Liver (tissue), 9 donors: Measurements from ENCODE around the gene PANK1. TPM values are rescaled to one million over a fixed set of nuclear protein-coding genes. Genes with fewer than 3 reads are reported as not detected.

Source experiments
- DNase-seq: peaks from one replicate; pipeline ENCODE4 v3.0.0-alpha.2; 2017; ENCODE audit warnings: low spot score
- H3K27ac ChIP-seq, 2 donors: one replicate each; pipeline ENCODE4 v1.7.0; 2013; ENCODE audit warnings: inconsistent platforms in 2 of 2, low read length in 2 of 2, control low read depth in 1 of 2, low read depth in 1 of 2, mild to moderate bottlenecking in 1 of 2
- H3K27me3 ChIP-seq, 4 donors: one replicate each; pipeline versions ENCODE4 v1.6.1 to v1.7.0; 2013; ENCODE audit warnings: low read length in 3 of 4, inconsistent platforms in 1 of 4, mild to moderate bottlenecking in 1 of 4, moderate library complexity in 1 of 4; ENCODE audit not compliant: control insufficient read depth in 4 of 4, insufficient read depth in 4 of 4
- H3K36me3 ChIP-seq, 4 donors: one replicate each; pipeline versions ENCODE4 v1.6.1 to v1.7.0; 2013; ENCODE audit warnings: low read length in 3 of 4, mild to moderate bottlenecking in 3 of 4, low read depth in 1 of 4, moderate library complexity in 1 of 4; ENCODE audit not compliant: control insufficient read depth in 4 of 4, insufficient read depth in 3 of 4
- H3K4me1 ChIP-seq, 4 donors: one replicate each; pipeline versions ENCODE4 v1.6.1 to v1.7.0; 2013; ENCODE audit warnings: low read length in 3 of 4, mild to moderate bottlenecking in 3 of 4, moderate library complexity in 1 of 4; ENCODE audit not compliant: control insufficient read depth in 4 of 4, insufficient read depth in 4 of 4
- H3K4me3 ChIP-seq, 3 donors: one replicate each; pipeline versions ENCODE4 v1.6.1 to v1.7.0; 2013; ENCODE audit warnings: low read length in 3 of 3, control low read depth in 1 of 3, low read depth in 1 of 3, mild to moderate bottlenecking in 1 of 3
- H3K9ac ChIP-seq, 2 donors: one replicate each; pipeline ENCODE4 v1.7.0; 2013; ENCODE audit warnings: low read length in 2 of 2, mild to moderate bottlenecking in 2 of 2, moderate library complexity in 2 of 2, control low read depth in 1 of 2, low read depth in 1 of 2
- H3K9me3 ChIP-seq, 4 donors: one replicate each; pipeline versions ENCODE4 v1.6.1 to v1.7.0; 2013; ENCODE audit warnings: low read length in 3 of 4; ENCODE audit not compliant: control insufficient read depth in 4 of 4
- ATF3 ChIP-seq: IDR thresholded peaks from 2 replicates; pipeline ENCODE4 v1.6.1; 2016; ENCODE audit warnings: antibody characterized with exemption
- CTCF ChIP-seq: fragments of 150-350 bp; IDR thresholded peaks from 2 replicates; pipeline ENCODE4 v1.5.1; 2017; ENCODE audit warnings: improper control_type of control experiment, low read depth, low read length; ENCODE audit not compliant: missing input control
- EGR1 ChIP-seq, 2 donors: IDR thresholded peaks; 2 replicates each; pipeline ENCODE4 v1.6.1; 2016 to 2018; ENCODE audit warnings: antibody characterized with exemption in 2 of 2, low read depth in 2 of 2
- FOXA1 ChIP-seq: IDR thresholded peaks from 2 replicates; pipeline ENCODE4 v1.6.1; 2016; ENCODE audit warnings: antibody characterized with exemption
- FOXA2 ChIP-seq: IDR thresholded peaks from 2 replicates; pipeline ENCODE4 v1.6.1; 2016; ENCODE audit warnings: antibody characterized with exemption
- GABPA ChIP-seq, 2 donors: IDR thresholded peaks in 1 of 2; conservative IDR thresholded peaks in 1 of 2; 2 replicates each; pipeline ENCODE4 v1.6.1; 2016; ENCODE audit warnings: antibody characterized with exemption in 2 of 2, mild to moderate bottlenecking in 1 of 2, moderate library complexity in 1 of 2
- HNF4A ChIP-seq, 2 donors: conservative IDR thresholded peaks; 2 replicates each; pipeline ENCODE4 v1.6.1; 2016; ENCODE audit warnings: antibody characterized with exemption in 2 of 2, mild to moderate bottlenecking in 2 of 2
- HNF4G ChIP-seq: IDR thresholded peaks from 2 replicates; pipeline ENCODE4 v1.6.1; 2016; ENCODE audit warnings: antibody characterized with exemption
- JUND ChIP-seq, 2 donors: IDR thresholded peaks; 2 replicates each; pipeline ENCODE4 v1.6.1; 2016; ENCODE audit warnings: antibody characterized with exemption in 2 of 2
- MAX ChIP-seq: IDR thresholded peaks from 2 replicates; pipeline ENCODE4 v1.6.1; 2016; ENCODE audit warnings: antibody characterized with exemption
- NR2F2 ChIP-seq: IDR thresholded peaks from 2 replicates; pipeline ENCODE4 v1.6.1; 2016; ENCODE audit warnings: antibody characterized with exemption
- RAD21 ChIP-seq, 2 donors: IDR thresholded peaks; 2 replicates each; pipeline ENCODE4 v1.6.1; 2016; ENCODE audit warnings: antibody characterized with exemption in 2 of 2, mild to moderate bottlenecking in 2 of 2
- REST ChIP-seq: IDR thresholded peaks from 2 replicates; pipeline ENCODE4 v1.6.1; 2016; ENCODE audit warnings: antibody characterized with exemption, mild to moderate bottlenecking
- RXRA ChIP-seq, 2 donors: IDR thresholded peaks; 2 replicates each; pipeline ENCODE4 v1.6.1; 2017 to 2018; ENCODE audit warnings: antibody characterized with exemption in 2 of 2, mild to moderate bottlenecking in 1 of 2
- SP1 ChIP-seq: IDR thresholded peaks from 2 replicates; pipeline ENCODE4 v1.6.1; 2018; ENCODE audit warnings: antibody characterized with exemption, mild to moderate bottlenecking
- TAF1 ChIP-seq: conservative IDR thresholded peaks from 2 replicates; pipeline ENCODE4 v1.6.1; 2016; ENCODE audit warnings: antibody characterized with exemption, mild to moderate bottlenecking
- YY1 ChIP-seq: IDR thresholded peaks from 2 replicates; pipeline ENCODE4 v1.6.1; 2016; ENCODE audit warnings: antibody characterized with exemption, mild to moderate bottlenecking
- ZBTB33 ChIP-seq: IDR thresholded peaks from 2 replicates; pipeline ENCODE4 v1.6.1; 2016; ENCODE audit warnings: antibody characterized with exemption
- WGBS: extraction: QIAGEN DNeasy Blood & Tissue Kit; methylation state at CpG from one replicate; pipeline ENCODE4 v1.1.7; 2013; 5-methylcytosine and 5-hydroxymethylcytosine counted together
- polyA plus RNA-seq, 2 donors: library from polyadenylated mRNA; stranded (reverse) in 1 of 2; unstranded in 1 of 2; fragments of 200-250 nt in 1 of 2; fragments of >200 nt in 1 of 2; fragmentation: Nextera tagmentation in 1 of 2; extraction: Ambion mirVana in 1 of 2; gene quantifications; one replicate each; pipeline versions ENCODE4 v1.2.1 to v1.2.3, GENCODE V29; 2013 to 2015
- total RNA-seq, 2 donors: library from RNA; depleted of rRNA; stranded (reverse); fragments of >200 nt; gene quantifications; one replicate each; pipeline ENCODE4 v1.2.3, GENCODE V29; 2014
- donor health status: healthy.
- donor health status: healthy.
- donor health status: healthy.
- donor health status: healthy.
- donor health status: healthy.

PANK1 gene
- total and polyA plus RNA-seq, 4 donors = 30.0 to 105 (median 44.7) TPM

DNA sequence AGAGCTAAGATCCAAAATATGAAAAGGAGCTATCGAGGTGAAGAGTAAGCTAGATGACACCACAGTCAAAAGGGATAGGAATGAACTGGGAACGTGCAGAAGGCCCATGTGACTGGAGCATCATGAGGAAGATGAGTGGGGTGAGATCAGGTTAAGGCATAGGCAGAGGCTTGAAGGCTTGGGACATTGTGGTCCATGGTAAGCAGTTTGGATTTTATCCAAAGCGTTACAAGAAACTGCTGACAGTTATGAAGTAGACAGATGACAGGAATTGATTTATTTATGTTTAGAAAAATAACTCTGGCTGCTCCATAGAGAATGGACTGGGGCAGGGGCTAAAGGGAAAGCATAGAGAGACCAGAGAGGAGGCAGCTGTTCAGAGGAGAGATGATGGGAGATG is 18.1 kb upstream of the PANK1 start:
- TF ChIP-seq EGR1 (IDR thresholded peaks at IDR 0.05; ENCODE audit: low read depth in 2 of 2) (no peak), ATF3 (no peak), MAX (no peak), HNF4A (conservative IDR thresholded peaks at IDR 0.05) (no peak), GABPA (IDR thresholded peaks at IDR 0.05 in 1 of 2, conservative IDR thresholded peaks at IDR 0.05 in 1 of 2) (no peak), YY1 (no peak), FOXA1 (no peak), CTCF (no peak), NR2F2 (no peak), TAF1 (no peak), ZBTB33 (no peak), FOXA2 (no peak), RAD21 (IDR thresholded peaks at IDR 0.05) (no peak), REST (no peak), RXRA (IDR thresholded peaks at IDR 0.05) (no peak), HNF4G (no peak)
- 79% methylated on average over 3 of the region's 3 CpGs for WGBS
- no peaks in the 10 kb centered on the region for H3K36me3 ChIP-seq
- no peak overlapping the region for H3K27ac ChIP-seq
- H3K27me3 ChIP-seq = no peaks in the 10 kb centered on the region
- H3K4me1 ChIP-seq = no peaks in the 10 kb centered on the region
- H3K9ac ChIP-seq = no peak overlapping the region
- no peak overlapping the region for H3K4me3 ChIP-seq
- H3K9me3 ChIP-seq = no peaks in the 10 kb centered on the region
- DNase-seq = no peak

GRCh38 chr10:89662596-89662995 is 17.6 kb upstream of the PANK1 start:
- TF ChIP-seq FOXA1 (no peak), JUND (IDR thresholded peaks at IDR 0.05) (no peak), TAF1 (no peak), HNF4G (no peak), RXRA (IDR thresholded peaks at IDR 0.05) (no peak), CTCF (no peak), RAD21 (IDR thresholded peaks at IDR 0.05) (no peak), YY1 (no peak), REST (no peak), SP1 (no peak), ATF3 (no peak), GABPA (IDR thresholded peaks at IDR 0.05 in 1 of 2, conservative IDR thresholded peaks at IDR 0.05 in 1 of 2) (no peak), NR2F2 (no peak)
- no peak for DNase-seq
- no peaks in the 10 kb centered on the region for H3K27me3 ChIP-seq
- H3K4me1 ChIP-seq = no peaks in the 10 kb centered on the region
- 96% methylated on average over 2 of the region's 2 CpGs for WGBS
- H3K9me3 ChIP-seq = no peaks in the 10 kb centered on the region
- H3K4me3 ChIP-seq = no peak overlapping the region
- no peak overlapping the region for H3K27ac ChIP-seq
- no peaks in the 10 kb centered on the region for H3K36me3 ChIP-seq
- no peak overlapping the region for H3K9ac ChIP-seq
